Hematopoietic multipotent progenitor cell treated with erythropoietin and hydrocortisone succinate and interleukin-3 and kit ligand, for 6 days (in vitro differentiated cells): Measurements from ENCODE around the gene PPP1R9A.

Experiments used
- DNase-seq: peaks from one replicate; pipeline ENCODE4 v3.0.0-alpha.2; 2015

Gene PPP1R9A

GRCh38 chr7:95041031-95041430 is 133.6 kb downstream of the PPP1R9A start:
- DNase-seq = no peak

GRCh38 chr7:95045236-95045923 is 138.0 kb downstream of the PPP1R9A start:
- peak; percentile 14 for DNase-seq

- DNase-seq = no peak
Observed at GRCh38 chr7:95046494-95047240, 139.3 kb downstream of the PPP1R9A start.

GRCh38 chr7:95047291-95047690 is 139.9 kb downstream of the PPP1R9A start:
- DNase-seq = no peak

- DNase-seq = no peak
Observed at GRCh38 chr7:95052566-95053094, 145.2 kb downstream of the PPP1R9A start.

GRCh38 chr7:95054386-95054785 is 147.0 kb downstream of the PPP1R9A start:
- DNase-seq = no peak

- no peak for DNase-seq
Observed at GRCh38 chr7:95055295-95055694, 147.9 kb downstream of the PPP1R9A start.

- no peak for DNase-seq
Observed at GRCh38 chr7:95056107-95056739, 148.8 kb downstream of the PPP1R9A start.

GRCh38 chr7:95056901-95057300 is 149.5 kb downstream of the PPP1R9A start:
- no peak for DNase-seq

- no peak for DNase-seq
Observed at GRCh38 chr7:95059842-95060313, 152.5 kb downstream of the PPP1R9A start.

GRCh38 chr7:95062901-95063300 is 155.5 kb downstream of the PPP1R9A start:
- no peak for DNase-seq

GRCh38 chr7:95066737-95067530 is 159.5 kb downstream of the PPP1R9A start:
- no peak for DNase-seq

- no peak for DNase-seq
Observed at GRCh38 chr7:95088536-95089215, 181.3 kb downstream of the PPP1R9A start.

GRCh38 chr7:95089414-95090315 is 182.3 kb downstream of the PPP1R9A start:
- DNase-seq = no peak

GRCh38 chr7:95092324-95092723 is 184.9 kb downstream of the PPP1R9A start:
- DNase-seq = no peak

- DNase-seq = no peak
Observed at GRCh38 chr7:95095259-95095965, 188.0 kb downstream of the PPP1R9A start.

GRCh38 chr7:95095966-95096540 is 188.7 kb downstream of the PPP1R9A start:
- DNase-seq = no peak

GRCh38 chr7:95097291-95097690 is 189.9 kb downstream of the PPP1R9A start:
- DNase-seq = no peak

- DNase-seq = no peak
Observed at GRCh38 chr7:95097851-95098250, 190.5 kb downstream of the PPP1R9A start.

GRCh38 chr7:95099106-95099505 is 191.7 kb downstream of the PPP1R9A start:
- no peak for DNase-seq
